HepG2 (cell line): Measurements from ENCODE around the gene S100A16. TPM values are rescaled to one million over a fixed set of nuclear protein-coding genes. Genes with fewer than 3 reads are reported as not detected.

Source experiments
- ATAC-seq: fragments of 200-7000 bp; cut with Tn5 transposase; 3 replicates; pipeline ENCODE4 v1.9.1; 2020; ENCODE audit warnings: mild to moderate bottlenecking, moderate library complexity
- BruUV-seq: library from RNA; stranded (reverse); fragments of 400-500 nt; replicated peaks from 2 replicates; lab custom pipeline; 2021; lab: Mats Ljungman, UMichigan
- CTCF ChIA-PET: fragments of 300-600 bp; formaldehyde crosslinking; extraction: SDS; loops from one replicate; lab custom pipeline; 2021; ENCODE audit warnings: low total read pairs, inconsistent platforms, low intra/inter-chr PET ratio; lab: Yijun Ruan, JAX
- POLR2A ChIA-PET: fragments of 350-600 bp; sonication (Branson Sonifier 250); formaldehyde crosslinking; loops from one replicate; lab custom pipeline; 2020; ENCODE audit warnings: antibody characterized with exemption, inconsistent platforms; lab: Yijun Ruan, JAX
- DNase-seq: peaks from one replicate; pipeline ENCODE4 v3.0.0-alpha.2; 2015; ENCODE audit warnings: low spot score
- FAIRE-seq: peaks from 3 replicates; lab custom pipeline; 2011; peaks lifted over from hg19 to GRCh38; lab: Jason Lieb, UNC
- H2AFZ ChIP-seq: one replicate; pipeline ENCODE4 v1.6.1; 2011; ENCODE audit warnings: low read length, inconsistent platforms
- H3K27ac ChIP-seq: fragments of 300-600 bp; 3 replicates; pipeline ENCODE4 v1.8.0; 2011; ENCODE audit warnings: mixed run types, mild to moderate bottlenecking, mixed read lengths, low read length, inconsistent platforms; ENCODE audit not compliant: insufficient read depth; ENCODE audit errors: extremely low read length
- H3K27me3 ChIP-seq, 2 experiments: fragments of 200-600 bp in 1 of 2; 2 replicates in 1 of 2; 3 replicates in 1 of 2; pipeline versions ENCODE4 v1.6.0 to v1.8.0; 2011; ENCODE audit warnings: low read length in 2 of 2, mild to moderate bottlenecking in 2 of 2, moderate library complexity in 2 of 2, inconsistent platforms in 1 of 2; ENCODE audit not compliant: insufficient read depth in 2 of 2, control insufficient read depth in 1 of 2
- H3K36me3 ChIP-seq, 2 experiments: fragments of 200-600 bp in 1 of 2; replicated peaks in 1 of 2; 2 replicates in 1 of 2; 3 replicates in 1 of 2; pipeline versions ENCODE4 v1.5.1 to v1.8.0; 2011; ENCODE audit warnings: low read length in 2 of 2, inconsistent platforms in 1 of 2; ENCODE audit not compliant: insufficient read depth in 2 of 2, control insufficient read depth in 1 of 2
- H3K4me1 ChIP-seq: 2 replicates; pipeline ENCODE4 v1.5.1; 2012; ENCODE audit warnings: low read length, inconsistent platforms; ENCODE audit not compliant: insufficient read depth
- H3K4me2 ChIP-seq: 2 replicates; pipeline ENCODE4 v1.6.0; 2011; ENCODE audit warnings: low read depth, low read length, inconsistent platforms
- H3K4me3 ChIP-seq, 3 experiments: fragments of 200-600 bp in 1 of 3; sonication (generic), shearing (Covaris generic) in 1 of 3; replicated peaks in 1 of 3; 2 replicates each; pipeline ENCODE4 v1.5.1; 2011 to 2016; ENCODE audit warnings: low read length in 3 of 3, inconsistent platforms in 2 of 3, low read depth in 2 of 3, mild to moderate bottlenecking in 2 of 3, control low read depth in 1 of 3, mixed read lengths in 1 of 3; ENCODE audit not compliant: insufficient read depth in 1 of 3
- H3K79me2 ChIP-seq: one replicate; pipeline ENCODE4 v1.6.1; 2011; ENCODE audit warnings: low read length, inconsistent platforms; ENCODE audit not compliant: insufficient read depth
- H3K9ac ChIP-seq: 2 replicates; pipeline ENCODE4 v1.6.0; 2011; ENCODE audit warnings: mild to moderate bottlenecking, low read depth, low read length, inconsistent platforms; ENCODE audit not compliant: insufficient read depth
- H3K9me3 ChIP-seq: 2 replicates; pipeline ENCODE4 v1.5.1; 2012; ENCODE audit warnings: mild to moderate bottlenecking, low read length
- H4K20me1 ChIP-seq: 2 replicates; pipeline ENCODE4 v1.6.0; 2011; ENCODE audit warnings: inconsistent platforms, mild to moderate bottlenecking, low read length, moderate library complexity; ENCODE audit not compliant: insufficient read depth
- ATF3 ChIP-seq: sonication (generic); formaldehyde crosslinking; IDR thresholded peaks from 2 replicates; pipeline ENCODE4 v1.4.0; 2020; ENCODE audit warnings: missing genetic modification reagents
- HNRNPL ChIP-seq: fragments of 200-400 bp; formaldehyde crosslinking; IDR thresholded peaks from 2 replicates; pipeline ENCODE4 v1.6.1; 2017; ENCODE audit warnings: mild to moderate bottlenecking, low read depth, low read length
- KAT7 ChIP-seq: IDR thresholded peaks from 2 replicates; pipeline ENCODE4 v1.6.1; 2018; ENCODE audit warnings: borderline replicate concordance, missing compliant biosample characterization
- KLF15 ChIP-seq: sonication (generic); formaldehyde crosslinking; IDR thresholded peaks from 2 replicates; pipeline ENCODE4 v1.8.1; 2023; ENCODE audit warnings: borderline replicate concordance, mild to moderate bottlenecking, inconsistent platforms, missing genetic modification reagents, mixed read lengths
- ZBTB42 ChIP-seq: sonication (generic); formaldehyde crosslinking; IDR thresholded peaks from 2 replicates; pipeline ENCODE4 v1.5.0; 2020; ENCODE audit warnings: mild to moderate bottlenecking, missing genetic modification reagents
- ZNF24 ChIP-seq: fragments of 450-650 bp; IDR thresholded peaks from 2 replicates; pipeline ENCODE4 v1.6.1; 2017; ENCODE audit warnings: antibody characterized with exemption, mild to moderate bottlenecking
- ZNF570 ChIP-seq: sonication (generic); formaldehyde crosslinking; IDR thresholded peaks from 2 replicates; pipeline ENCODE4 v1.4.0; 2020; ENCODE audit warnings: mild to moderate bottlenecking, missing genetic modification reagents, borderline replicate concordance
- ZNF574 ChIP-seq: sonication (generic); formaldehyde crosslinking; IDR thresholded peaks from 2 replicates; pipeline ENCODE4 v1.4.0; 2020; ENCODE audit warnings: missing genetic modification reagents
- ZNF891 ChIP-seq: sonication (generic); formaldehyde crosslinking; IDR thresholded peaks from 2 replicates; pipeline ENCODE4 v1.5.0; 2020; ENCODE audit warnings: mild to moderate bottlenecking, missing genetic modification reagents
- WGBS: methylation state at CpG from one replicate; pipeline ENCODE4 v1.1.6; 2017; ENCODE audit warnings: low lambda C conversion rate; 5-methylcytosine and 5-hydroxymethylcytosine counted together
- in situ Hi-C: cut with HindIII; loops from 2 replicates; pipeline ENCODE4 v1.10.0; 2017; ENCODE audit warnings: low pct_unique_long_range_greater_than_20kb; ENCODE audit not compliant: extremely low pct_ligation_motif_present
- intact Hi-C: fragments of 100-400 bp; cut with micrococcal nuclease; formaldehyde crosslinking; loops from one replicate; pipeline ENCODE4 v1.10.0; 2022; ENCODE audit not compliant: unreplicated experiment
- polyA plus RNA-seq, 8 experiments: library from polyadenylated mRNA; depleted of rRNA in 3 of 8; stranded (reverse) in 7 of 8; unstranded in 1 of 8; fragments of >200 nt; fragmentation: Illumina TruSeq in 4 of 8; extraction: Trizol in 4 of 8; gene quantifications; 2 replicates each; pipeline versions ENCODE4 v1.2.1 to v1.2.3, GENCODE V29; 2011 to 2016; ENCODE audit warnings: low read depth in 4 of 8, missing spikeins in 1 of 8, mixed read lengths in 1 of 8; ENCODE audit not compliant: insufficient read depth in 1 of 8
- total RNA-seq, 5 experiments: library from RNA; depleted of rRNA; stranded (reverse); fragments of >200 nt; fragmentation: Illumina TruSeq; extraction: Trizol; gene quantifications; 2 replicates each; pipeline ENCODE4 v1.2.3, GENCODE V29; 2016; ENCODE audit warnings: low read depth in 1 of 5
- TF ChIP-seq, protein P1 (sequence below): sonication (generic); formaldehyde crosslinking; IDR thresholded peaks from 2 replicates; pipeline ENCODE4 v1.4.0; 2020; ENCODE audit warnings: missing genetic modification reagents, borderline replicate concordance

The S100A16 gene
- total and polyA plus RNA-seq, 2 of the 13 experiments (the other 11 are each of a cell fraction or from before 2014, with no cell fraction given), result 46.0 to 195 TPM

DNA sequence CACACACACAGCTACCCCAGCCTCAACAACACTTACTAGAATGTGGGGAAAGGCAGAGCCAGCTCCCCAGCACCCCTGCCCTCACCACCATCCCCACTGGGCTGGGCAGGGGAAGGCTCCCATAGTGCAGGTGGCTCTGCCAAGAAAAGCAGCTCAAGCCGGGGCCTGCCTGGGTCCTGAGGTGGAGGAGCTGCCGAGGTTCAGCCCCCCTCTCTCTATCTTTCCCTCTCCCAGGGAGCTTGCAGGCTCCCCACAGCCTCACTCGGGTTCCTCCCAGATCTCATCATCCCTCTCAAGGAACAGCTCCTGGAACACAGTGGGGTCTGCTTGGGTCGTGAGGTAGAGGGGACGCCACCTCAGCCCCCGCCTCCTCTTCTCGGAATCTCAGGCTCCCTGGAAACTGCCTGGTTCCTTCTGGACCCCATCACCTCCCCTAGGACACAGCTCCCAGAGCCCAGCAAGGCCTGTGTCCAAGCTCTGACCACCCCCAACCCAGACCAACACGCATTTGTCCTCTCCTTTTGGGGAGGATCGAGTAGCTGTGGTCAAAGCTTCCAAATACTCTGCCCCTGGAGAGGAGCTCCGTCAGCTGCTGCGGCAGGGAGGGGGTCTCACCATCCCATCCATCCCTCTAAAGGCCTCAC, 704 bp downstream of the S100A16 start (continued):
- TF ChIP-seq ZBTB42 (CRISPR knock-in tag), result 0 out of 2 replicates have a peak, but pooled peaks have one; percentile 77
- TF ChIP-seq ATF3 (CRISPR knock-in tag), result no peak
- TF ChIP-seq, protein P1, sequence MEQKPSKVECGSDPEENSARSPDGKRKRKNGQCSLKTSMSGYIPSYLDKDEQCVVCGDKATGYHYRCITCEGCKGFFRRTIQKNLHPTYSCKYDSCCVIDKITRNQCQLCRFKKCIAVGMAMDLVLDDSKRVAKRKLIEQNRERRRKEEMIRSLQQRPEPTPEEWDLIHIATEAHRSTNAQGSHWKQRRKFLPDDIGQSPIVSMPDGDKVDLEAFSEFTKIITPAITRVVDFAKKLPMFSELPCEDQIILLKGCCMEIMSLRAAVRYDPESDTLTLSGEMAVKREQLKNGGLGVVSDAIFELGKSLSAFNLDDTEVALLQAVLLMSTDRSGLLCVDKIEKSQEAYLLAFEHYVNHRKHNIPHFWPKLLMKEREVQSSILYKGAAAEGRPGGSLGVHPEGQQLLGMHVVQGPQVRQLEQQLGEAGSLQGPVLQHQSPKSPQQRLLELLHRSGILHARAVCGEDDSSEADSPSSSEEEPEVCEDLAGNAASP (CRISPR knock-in tag), result no peak
- TF ChIP-seq ZNF891, result peak; percentile 23; the same call in 1 of the 2 replicates

- H4K20me1 ChIP-seq, result no peaks in the 10 kb centered on the region
- 89% methylated on average over 1 of the region's 1 CpG for WGBS
- no peak overlapping the region for H2AFZ ChIP-seq
- DNase-seq, result no peak
- peaks cover 85% of the 10 kb centered on the region for H3K4me1 ChIP-seq
- H3K4me2 ChIP-seq, result peak overlapping the region; percentile 84
- ChIA-PET POLR2A (interaction anchor here (0.6 to 12.2 kb wide), 6 partner anchors 14 to 66 kb away, joined by 3 to 390 read pairs (median 3); partner anchors contain the start of genes CHTOP, S100A1 and S100A13), CTCF (no interaction called here)
- H3K9ac ChIP-seq, result peak overlapping the region; percentile 80
- no TSS peak for BruUV-seq
- no peaks in the 10 kb centered on the region; a peak in 1 of 5 replicates for H3K36me3 ChIP-seq
- no peak overlapping the region for H3K27ac ChIP-seq
- H3K4me3 ChIP-seq, result peak overlapping the region in 1 of 3 experiments; percentile 76; a peak in 2 of 6 replicates
- no peak for ATAC-seq
- no peaks in the 10 kb centered on the region; a peak in 1 of 5 replicates for H3K27me3 ChIP-seq
- no peak for FAIRE-seq
- TF ChIP-seq ZNF24, result peak; percentile 52; the same call in 1 of the 2 replicates
- no peak for TF ChIP-seq ZNF570
- TF ChIP-seq KLF15, result no peak
- TF ChIP-seq KAT7, result no peak
- TF ChIP-seq ZNF574 (CRISPR knock-in tag), result no peak
- TF ChIP-seq HNRNPL, result no peak
- H3K79me2 ChIP-seq, result peaks cover 13% of the 10 kb centered on the region
- in situ Hi-C loops (no loop called here), intact Hi-C loops (no loop called here)
- H3K9me3 ChIP-seq, result no peaks in the 10 kb centered on the region
These were observed 1.6 kb downstream of the S100A16 start for GRCh38 chr1:153611356-153611755.
